Hypothalamus (tissue), 51 donors: ENCODE results near the gene GOLGA1.
"Not testable (repeated sequence)": the region's sequence is repeated elsewhere in the genome, so short reads cannot be mapped to it uniquely, and the experiment has no call there.

ENCODE experiments used
- DNase-seq, 51 donors: peaks; one replicate each; lab custom pipeline; 2025; lab: John Stamatoyannopoulos, UW

GOLGA1 gene

DNA sequence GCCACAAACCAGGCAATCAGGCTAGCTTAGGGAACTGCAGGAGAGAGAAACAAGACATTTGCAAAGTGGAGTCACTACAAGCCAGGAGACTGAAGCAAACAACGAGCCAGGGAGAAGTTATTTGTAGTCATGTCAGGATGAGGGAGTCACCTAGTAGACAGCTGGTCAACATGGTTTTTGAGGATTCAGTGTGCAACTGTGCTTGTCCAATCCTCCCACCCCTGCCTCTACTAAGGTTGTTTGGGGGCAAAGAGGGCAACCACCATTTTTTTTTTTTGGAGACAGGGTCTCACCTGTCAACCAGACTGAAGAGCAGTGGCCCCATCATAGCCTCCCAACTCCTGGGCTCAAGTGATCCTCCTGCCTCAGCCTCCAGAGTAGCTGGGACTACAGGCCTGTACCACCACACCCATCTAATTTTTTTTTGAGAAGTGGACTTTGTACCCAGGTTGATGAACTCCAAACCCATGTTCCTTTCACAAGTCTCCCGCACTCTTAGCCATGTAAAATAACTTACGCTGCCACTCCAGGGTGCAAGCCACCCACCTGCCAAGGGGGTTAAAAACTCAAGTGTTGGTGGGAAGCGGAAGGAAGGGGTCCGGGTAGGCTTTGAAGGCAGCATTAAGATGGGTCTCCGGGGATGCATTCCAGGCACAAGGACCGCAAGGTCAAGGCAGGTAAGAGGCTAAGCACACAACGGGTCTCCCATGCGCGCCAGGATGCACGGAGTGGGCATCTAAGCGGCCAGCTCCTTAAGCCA is 80.1 kb downstream of the GOLGA1 start:
- no peak for DNase-seq

DNA sequence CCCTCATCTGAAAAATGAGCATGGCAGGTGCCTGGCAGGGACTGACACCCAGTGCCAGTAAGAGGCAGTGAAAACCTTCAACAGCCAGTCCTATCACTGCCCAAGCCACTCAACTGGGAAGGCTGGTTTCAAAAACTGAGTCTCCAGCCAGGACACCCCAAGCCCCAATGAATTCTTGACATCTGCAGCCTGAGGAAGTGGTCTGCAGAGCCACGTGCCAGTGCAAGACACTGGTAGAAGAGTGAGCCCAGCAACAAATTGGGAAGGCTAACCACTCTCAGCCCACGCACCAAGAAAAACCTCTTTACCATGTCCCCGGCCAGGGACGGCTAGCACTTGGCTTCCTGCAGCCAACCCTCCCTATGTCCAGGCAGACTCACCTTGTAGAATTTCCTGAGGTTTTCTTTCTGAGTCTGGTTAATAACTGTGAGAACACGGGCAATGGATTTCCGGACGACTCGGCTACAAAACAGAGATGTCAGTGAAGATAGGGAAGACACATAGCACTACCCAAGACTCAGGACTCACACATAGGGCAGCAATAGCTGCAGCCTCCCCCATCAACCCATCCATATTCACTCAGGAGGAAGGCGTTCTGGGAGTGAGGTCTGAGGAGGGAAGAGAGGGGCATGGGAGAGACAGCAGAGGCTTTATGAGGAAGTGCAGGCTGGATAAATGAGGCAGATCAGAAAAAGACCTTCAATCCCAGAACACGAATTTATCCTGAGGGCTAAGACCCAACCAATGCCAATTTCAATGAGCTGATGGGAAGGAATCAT is 80.9 kb downstream of the GOLGA1 start:
- no peak for DNase-seq

DNA sequence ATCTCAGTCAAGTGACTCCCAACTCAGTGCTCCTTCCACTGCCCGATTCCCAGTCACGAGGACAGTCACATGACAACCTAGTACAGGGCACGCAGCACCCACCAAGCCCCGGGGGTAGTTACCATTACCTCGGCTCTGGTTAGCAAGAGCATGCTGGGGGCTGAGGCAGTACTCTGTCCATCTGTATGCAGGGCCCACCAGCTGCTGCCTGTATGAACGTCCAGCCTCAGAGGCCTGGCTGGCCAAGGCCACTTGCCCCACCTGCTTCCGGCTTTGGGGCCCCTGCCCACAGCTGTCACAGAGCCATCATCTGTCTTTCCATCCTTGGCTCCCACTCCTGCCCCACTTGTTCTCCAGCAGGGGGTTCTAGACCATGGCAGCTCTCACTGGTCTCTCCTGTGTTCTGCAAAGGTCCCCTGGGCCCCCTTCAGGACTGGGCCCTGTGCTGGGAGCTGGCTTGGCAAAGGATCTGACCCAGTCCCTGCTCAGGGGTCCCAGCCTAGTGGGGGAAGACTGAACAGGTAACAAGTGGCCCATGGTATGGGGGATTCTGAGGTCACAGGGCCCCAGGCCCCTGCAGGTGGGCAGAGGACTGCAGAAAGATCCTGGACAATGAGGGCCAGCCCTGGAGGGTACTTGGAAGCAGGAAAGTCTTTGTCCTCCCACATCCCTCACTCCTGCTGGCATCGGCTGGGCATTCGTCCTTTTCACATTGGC is 82.4 kb downstream of the GOLGA1 start:
- DNase-seq, result no peak

DNA sequence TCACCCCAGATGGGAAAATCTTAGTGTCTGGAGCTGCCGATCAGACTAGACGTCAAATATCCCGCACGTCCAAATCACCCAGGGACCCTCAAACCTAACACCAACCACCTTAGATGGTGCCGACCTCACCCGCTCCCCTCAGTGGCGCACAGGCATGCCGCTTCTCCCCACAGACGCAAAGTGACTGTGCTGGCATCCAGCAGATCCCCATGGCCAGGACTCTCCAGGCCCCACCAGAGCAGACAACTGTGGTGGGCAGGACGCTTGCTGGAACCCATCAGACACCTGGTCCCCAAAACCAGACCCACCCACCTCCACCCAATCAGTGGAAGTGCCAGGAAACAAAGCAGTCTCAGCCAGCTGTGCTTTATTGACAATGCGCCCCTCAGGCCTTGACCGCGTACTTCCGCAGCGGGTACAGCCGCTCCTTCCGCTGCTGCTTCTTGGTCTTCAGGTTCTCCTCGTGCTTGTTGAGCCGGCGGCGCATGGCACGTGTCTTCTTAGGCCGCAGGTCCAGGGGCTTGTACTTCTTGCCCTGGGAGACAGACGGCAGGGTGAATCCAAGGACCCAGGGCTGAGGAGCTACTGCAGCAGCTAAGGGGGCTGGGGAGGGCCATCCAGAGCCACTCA is 83.2 kb downstream of the GOLGA1 start:
- DNase-seq, result no peak

DNA sequence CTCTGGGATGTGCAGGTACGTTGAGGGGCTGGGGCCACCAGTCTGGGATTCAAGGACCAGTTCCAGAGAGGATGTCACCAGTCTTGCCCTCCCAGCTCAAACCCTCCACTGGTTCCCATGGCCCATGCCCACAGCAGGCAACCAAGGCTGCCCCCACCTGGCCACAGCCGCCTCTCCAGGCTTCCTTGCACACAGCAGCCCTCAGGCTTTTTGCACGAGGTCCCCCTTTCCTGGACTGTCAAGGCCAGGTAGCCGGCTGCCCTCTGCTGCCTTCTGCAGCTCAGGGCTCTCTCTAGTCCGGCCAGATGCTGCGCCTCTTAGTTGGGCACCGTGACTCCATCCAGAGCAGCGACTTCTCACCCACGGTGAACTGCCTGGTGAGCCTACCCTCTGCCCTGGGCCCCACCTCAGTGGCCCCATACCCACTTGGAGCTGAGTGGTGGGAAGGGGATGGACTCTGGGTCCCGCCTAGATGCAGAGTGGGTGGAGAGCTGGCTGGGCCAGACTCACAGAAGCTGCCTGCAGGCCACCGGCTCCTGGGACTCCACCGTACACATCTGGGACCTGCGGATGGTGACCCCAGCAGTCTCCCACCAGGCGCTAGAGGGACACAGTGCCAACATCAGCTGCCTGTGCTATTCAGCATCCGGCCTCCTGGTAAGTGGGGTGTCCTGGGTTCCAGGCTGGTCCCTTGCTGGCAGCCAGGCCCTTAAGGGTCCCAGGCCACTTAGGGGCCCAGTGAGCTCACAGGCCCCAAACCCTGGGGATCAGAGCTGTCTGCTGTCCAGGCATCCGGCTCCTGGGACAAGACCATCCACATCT is 84.7 kb downstream of the GOLGA1 start:
- peak in 1 of 51 donors; percentile 13 for DNase-seq

DNA sequence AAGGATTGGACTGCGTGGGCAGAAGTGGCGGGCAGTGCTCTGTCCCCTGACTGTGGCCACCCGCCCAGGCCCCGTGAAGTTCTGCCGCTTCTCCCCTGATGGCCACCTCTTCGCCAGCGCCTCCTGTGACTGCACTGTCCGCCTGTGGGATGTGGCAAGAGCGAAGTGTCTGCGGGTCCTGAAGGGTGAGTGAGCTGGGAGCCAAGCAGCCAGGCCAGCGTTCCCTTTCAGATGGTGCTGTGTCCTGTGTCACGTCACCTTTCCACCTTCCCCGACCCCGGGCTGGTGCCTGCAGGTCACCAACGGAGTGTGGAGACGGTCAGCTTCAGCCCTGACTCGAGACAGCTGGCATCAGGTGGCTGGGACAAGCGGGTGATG is 85.3 kb downstream of the GOLGA1 start:
- DNase-seq, result no peak

DNA sequence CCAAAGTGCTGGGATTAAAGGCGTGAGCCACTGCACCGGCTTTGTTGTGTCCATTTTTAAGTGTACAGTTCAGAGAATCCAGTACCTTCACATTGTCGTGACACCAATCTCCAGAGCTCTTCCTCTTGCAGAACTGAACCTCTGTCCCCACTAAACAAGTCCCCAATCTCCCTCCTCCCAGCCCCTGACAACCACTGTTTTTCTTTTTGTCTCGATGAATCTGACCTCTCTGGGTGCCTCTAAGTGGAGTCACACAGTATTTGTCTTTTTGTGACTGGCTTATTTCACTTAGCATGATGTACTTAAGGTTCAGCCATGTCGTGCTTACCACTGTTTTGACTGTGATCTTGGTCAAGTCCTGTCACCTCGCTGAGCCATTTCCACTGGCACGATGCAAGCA is 86.1 kb downstream of the GOLGA1 start:
- DNase-seq, result no peak

DNA sequence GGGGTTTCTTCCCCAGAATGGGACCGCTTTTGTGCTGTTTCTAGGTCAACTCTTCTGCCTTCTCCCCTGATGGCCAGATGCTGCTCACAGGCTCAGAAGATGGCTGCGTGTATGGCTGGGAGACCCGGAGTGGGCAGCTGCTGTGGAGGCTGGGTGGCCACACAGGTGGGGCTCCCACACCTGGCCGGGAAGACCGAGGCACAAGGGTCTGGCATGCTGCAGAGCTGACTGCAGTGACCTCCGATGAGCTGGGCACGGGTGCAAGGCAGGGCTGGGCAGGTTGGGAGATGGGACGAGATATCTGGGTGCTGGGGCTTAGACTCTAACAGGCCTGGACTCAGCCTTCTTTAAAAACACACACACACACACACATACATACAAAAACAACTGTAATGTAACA is 86.7 kb downstream of the GOLGA1 start:
- DNase-seq, result no peak

DNA sequence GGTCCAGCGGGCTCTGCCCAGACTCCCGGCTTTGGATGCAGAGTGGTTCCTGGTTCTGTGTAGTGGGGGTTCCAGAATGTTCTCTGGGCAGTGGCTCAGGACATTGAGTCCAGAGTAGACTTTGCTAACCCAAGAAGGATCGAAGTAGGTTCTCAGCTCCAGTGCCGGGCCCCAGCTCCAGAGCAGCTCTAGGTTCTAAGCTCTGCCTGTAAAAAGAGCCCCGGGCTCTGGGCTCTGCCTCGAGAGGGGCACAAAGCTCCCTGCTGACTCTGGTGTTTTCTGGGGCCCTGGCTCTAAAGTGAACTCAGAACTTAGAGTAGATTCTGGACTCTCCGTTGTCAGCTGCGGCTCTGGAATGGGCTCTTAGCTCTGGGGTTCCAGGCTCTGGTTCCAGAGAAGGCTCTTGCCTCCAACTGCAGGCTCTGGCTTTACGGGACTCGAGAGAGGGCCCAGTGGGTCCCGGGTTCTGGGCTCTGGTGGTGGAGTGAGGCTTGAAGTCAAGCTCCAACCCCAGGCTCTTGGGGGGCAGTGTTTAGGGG is 87.2 kb downstream of the GOLGA1 start:
- peak in 4 of 51 donors; percentile 60 to 68 (median 63) for DNase-seq

DNA sequence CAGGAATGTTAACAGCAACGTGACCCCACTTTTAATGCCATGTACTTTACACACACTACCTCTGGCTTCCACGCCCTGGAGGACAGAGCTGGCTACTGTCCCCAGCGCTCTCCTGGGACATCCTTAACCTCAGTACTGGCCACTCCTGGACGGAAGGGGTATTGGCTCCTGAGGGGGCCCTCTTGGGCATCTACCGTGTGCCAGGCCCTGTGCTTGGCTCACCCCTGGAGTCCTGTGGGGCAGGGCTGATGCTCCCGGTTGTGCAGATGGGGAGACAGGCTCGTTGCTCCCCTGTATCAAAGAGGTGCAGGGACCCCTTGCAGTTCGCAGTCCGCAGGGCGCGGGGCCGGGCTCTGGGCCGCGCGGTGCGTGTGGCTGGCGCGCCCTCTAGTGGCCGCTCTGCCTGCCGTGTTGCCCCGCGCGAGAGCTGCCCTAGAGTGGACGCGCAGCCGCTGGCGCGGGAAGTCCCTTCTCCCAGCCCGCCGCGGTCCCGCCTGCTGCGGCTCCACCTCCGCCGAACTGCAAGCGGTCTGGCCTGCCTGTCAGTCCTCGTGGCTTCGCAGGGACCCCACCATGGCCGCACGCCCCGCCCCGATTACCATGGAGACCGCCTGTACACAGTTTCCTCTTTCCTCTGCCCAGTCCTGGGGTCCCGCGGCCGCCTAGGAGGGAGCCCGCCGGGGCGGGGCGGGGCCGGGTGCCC is 87.9 kb downstream of the GOLGA1 start, which contains the start of gene WDR38:
Gene WDR38 (plus strand): TSS at position 632 of the 703 bp plus-strand sequence. CDS start 72 bp downstream, outside the sequence.
- peak in 47 of 51 donors; percentile 13 to 85 (median 60) for DNase-seq

DNA sequence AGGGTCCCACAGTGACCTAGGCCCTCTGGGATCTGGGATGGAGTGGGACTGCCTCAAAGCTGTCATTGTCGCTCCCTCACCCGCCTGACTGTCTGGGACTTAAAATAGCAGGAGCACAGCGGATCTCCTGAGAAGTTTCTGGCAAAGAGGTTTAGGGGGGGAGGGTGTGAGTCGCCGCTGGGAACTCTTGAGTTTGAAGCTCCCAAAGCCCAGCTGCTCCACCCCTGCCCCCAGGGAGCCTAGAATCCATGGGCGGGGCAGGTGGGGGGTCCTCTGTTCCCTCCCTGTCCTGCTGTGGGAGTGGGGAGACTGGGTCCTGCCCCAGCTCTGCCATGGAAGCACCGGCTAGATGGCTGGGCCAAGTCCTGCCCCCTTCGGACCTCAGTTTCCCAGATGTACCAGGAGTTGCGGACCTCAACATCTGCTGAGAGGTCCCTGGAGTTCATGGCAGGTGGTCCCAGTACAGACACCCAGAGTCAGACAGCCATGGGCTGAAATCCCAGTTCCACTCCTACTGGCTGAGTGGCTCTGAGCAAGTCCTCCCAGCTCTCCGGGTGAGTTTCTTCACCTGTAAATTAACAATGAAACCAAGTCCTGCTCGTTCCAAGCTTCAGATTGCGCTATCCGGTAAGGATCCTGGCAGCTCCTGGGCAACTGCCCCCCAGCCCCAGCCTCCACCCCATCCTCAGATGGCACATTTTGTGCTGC is 88.6 kb downstream of the GOLGA1 start:
- DNase-seq, result no peak

DNA sequence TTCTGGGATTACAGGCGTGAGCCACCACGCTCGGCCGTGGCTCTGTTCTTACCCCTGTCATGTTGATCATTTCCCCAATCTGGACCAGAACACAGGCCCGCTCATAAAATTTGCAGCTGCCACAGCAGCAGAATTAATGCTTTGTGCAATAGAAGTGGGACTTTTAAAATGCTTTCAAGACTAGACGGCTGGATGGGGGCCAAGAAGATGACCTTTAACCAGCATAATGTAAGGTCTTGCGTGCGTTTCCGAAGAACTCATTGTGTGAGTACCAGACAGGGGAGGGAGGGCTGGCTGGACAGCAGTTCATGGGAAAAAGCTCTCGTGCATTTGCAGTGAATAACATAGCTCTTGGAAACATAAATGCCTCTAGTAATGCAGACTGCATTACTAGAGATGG is 91.1 kb downstream of the GOLGA1 start:
- DNase-seq, result no peak

DNA sequence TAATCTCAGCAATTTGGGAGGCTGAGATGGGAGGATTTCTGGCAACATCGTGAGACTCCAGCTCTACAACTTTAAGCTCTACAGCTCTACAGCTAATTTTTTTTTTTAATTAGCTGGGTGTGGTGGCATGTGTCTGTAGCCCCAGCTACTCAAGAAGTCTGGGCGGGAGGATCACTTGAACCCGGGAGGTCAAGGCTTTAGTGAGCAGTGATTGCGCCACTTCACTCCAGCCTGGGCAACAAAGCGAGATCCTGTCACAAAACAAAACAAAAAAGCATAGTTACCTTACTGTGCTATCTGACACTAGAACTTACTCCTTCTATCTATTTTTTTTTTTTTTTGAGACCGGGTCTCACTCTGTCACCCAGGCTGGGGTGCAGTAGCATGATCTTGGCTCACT is 93.9 kb downstream of the GOLGA1 start:
- DNase-seq, result no peak

DNA sequence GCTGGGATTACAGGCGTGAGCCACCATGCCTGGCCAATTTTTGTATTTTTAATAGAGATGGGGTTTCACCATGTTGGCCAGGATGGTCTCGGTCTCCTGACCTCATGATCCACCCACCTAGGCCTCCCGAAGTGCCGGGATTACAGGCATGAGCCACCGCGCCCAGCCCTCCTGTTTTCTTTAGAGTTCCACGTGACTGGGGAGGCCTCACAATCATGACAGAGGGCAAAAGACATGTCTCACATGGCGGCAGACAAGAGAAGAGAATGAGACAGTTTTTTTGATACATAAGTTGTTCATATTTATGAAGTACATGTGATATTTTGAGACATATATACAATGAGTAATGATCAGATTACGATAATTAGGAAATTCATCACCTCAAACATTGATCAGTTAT is 94.4 kb downstream of the GOLGA1 start:
- not testable (repeated sequence) for DNase-seq

DNA sequence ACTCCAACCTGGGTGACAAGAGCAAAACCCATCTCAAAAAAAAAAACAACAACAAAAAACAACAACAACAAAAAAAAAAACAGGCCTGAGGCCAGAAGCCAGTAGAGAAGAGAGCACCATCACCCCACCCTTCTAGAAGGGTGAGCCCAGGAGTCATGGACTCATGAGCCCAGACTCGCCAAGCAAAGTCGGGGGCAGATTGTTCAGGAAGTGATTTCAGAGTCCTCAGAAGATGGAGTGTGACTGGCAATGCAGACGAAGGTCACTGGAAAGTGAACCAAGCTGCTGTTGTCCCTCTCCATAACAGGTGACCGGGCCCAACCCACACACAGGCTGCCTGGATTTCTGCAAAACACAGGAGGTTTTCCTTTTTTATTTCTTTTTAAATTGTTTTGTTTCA is 96.6 kb downstream of the GOLGA1 start:
- DNase-seq, result no peak

DNA sequence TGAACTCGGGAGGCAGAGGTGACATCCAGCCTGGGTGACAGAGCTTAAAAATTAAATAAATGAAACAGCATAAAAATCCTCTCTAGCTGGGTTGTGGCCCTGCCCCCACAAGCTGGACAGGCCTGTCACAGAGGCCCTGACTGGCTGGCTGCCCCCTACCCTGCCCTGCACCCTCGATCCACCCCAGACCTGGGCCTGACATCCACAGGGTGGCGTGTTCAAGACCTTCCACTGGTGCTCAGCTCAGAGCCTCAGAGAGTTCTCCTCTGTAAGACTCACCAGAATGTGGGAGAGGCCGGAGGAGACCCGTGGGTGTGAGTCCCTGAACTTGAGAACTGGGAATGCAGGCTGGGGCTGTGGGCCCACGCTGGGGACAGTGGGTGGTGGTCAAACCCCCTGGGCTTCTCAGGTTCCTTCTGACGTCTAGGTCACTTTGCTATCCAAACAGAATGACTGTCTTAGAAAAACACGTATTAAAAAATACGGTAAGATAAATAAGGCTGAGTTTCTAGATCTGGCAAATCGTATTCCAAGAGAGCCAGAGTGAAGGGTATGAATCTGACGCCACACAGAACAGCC is 97.3 kb downstream of the GOLGA1 start:
- DNase-seq, result no peak

DNA sequence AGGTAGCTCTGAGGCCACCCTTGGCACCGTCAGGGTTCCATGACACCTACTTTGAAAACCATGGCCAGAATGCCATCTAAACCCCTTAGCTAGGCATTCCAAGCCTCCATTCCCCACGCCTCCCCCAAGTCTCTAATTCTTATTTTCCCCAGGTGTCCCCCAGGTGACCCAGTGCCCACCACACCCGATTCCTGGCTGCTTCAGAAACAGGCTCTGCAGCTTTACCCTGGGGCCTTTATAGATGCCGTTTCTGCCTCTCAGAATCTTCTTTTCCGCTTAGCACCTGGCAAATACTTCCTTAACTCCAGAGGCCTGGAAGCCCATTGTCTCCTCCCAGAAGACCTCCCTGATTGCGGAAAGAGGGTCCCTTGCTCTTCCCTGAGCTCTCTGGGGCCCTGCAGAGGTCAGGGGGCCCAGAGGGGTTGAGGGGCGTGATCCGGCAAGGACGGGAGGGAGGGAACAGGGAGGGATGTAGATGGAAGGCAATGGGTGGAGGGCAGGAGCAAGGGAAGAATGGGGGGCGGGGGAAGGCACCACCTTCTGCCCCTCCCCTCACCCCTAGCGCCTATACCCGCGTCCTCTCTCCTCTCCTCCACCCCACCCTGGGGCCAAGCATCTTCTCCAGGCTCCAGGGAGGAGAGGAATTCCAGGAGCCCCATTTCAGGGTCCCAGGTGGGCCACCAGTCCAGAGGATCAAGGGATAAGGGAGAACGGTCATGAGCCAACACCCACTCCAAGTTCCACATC is 99.6 kb downstream of the GOLGA1 start:
- no peak for DNase-seq
